ENCODE data around the gene SEZ6L.

The SEZ6L gene

GRCh38 chr22:26364066-26365015 lies 195.1 kb downstream of the SEZ6L start:
- H3K9ac ChIP-seq (ENCODE audit: insufficient read length, low read depth): no peak overlapping the region
- H3K27me3 ChIP-seq (ENCODE audit: insufficient read depth, insufficient read length): no peaks in the 10 kb centered on the region
- peak; percentile 86 for DNase-seq (ENCODE audit: low read depth, low spot score)
- H3K9me3 ChIP-seq (ENCODE audit: insufficient read depth, low read length): no peaks in the 10 kb centered on the region
- no peaks in the 10 kb centered on the region for H3K4me1 ChIP-seq (ENCODE audit: insufficient read depth, insufficient read length)
- TF ChIP-seq YY1 (IDR thresholded peaks at IDR 0.05; ENCODE audit: insufficient read depth, insufficient read length) (no peak), SUZ12 (IDR thresholded peaks at IDR 0.05; ENCODE audit: extremely low read depth, insufficient read depth, insufficient read length) (no peak), ZNF274 (IDR thresholded peaks at IDR 0.05; ENCODE audit: low read depth, low read length) (no peak)
- no peak overlapping the region for H3K4me3 ChIP-seq (ENCODE audit: insufficient read length, low read depth)
- H3K36me3 ChIP-seq (ENCODE audit: insufficient read depth, insufficient read length, low read length): no peaks in the 10 kb centered on the region

- H3K9ac ChIP-seq (ENCODE audit: insufficient read length, low read depth): no peak overlapping the region
- DNase-seq (ENCODE audit: low read depth, low spot score): peak; percentile 42
- no peak overlapping the region for H3K4me3 ChIP-seq (ENCODE audit: insufficient read length, low read depth)
- H3K4me1 ChIP-seq (ENCODE audit: insufficient read depth, insufficient read length): no peaks in the 10 kb centered on the region
- H3K27me3 ChIP-seq (ENCODE audit: insufficient read depth, insufficient read length): no peaks in the 10 kb centered on the region
- TF ChIP-seq ZNF274 (IDR thresholded peaks at IDR 0.05; ENCODE audit: low read depth, low read length) (no peak), YY1 (IDR thresholded peaks at IDR 0.05; ENCODE audit: insufficient read depth, insufficient read length) (no peak), SUZ12 (IDR thresholded peaks at IDR 0.05; ENCODE audit: extremely low read depth, insufficient read depth, insufficient read length) (no peak)
- no peaks in the 10 kb centered on the region for H3K9me3 ChIP-seq (ENCODE audit: insufficient read depth, low read length)
- H3K36me3 ChIP-seq (ENCODE audit: insufficient read depth, insufficient read length, low read length): no peaks in the 10 kb centered on the region
These were observed 198.4 kb downstream of the SEZ6L start for GRCh38 chr22:26367402-26368245.

GRCh38 chr22:26372890-26373289 lies 203.6 kb downstream of the SEZ6L start:
- H3K9ac ChIP-seq (ENCODE audit: insufficient read length, low read depth): no peak overlapping the region
- peaks cover 1% of the 10 kb centered on the region for H3K4me1 ChIP-seq (ENCODE audit: insufficient read depth, insufficient read length)
- no peaks in the 10 kb centered on the region for H3K9me3 ChIP-seq (ENCODE audit: insufficient read depth, low read length)
- H3K36me3 ChIP-seq (ENCODE audit: insufficient read depth, insufficient read length, low read length): no peaks in the 10 kb centered on the region
- no peak for DNase-seq (ENCODE audit: low read depth, low spot score)
- H3K4me3 ChIP-seq (ENCODE audit: insufficient read length, low read depth): no peak overlapping the region
- H3K27me3 ChIP-seq (ENCODE audit: insufficient read depth, insufficient read length): no peaks in the 10 kb centered on the region
- no peak for TF ChIP-seq SUZ12 (IDR thresholded peaks at IDR 0.05; ENCODE audit: extremely low read depth, insufficient read depth, insufficient read length)
- no peak for TF ChIP-seq YY1 (IDR thresholded peaks at IDR 0.05; ENCODE audit: insufficient read depth, insufficient read length)
- no peak for TF ChIP-seq ZNF274 (IDR thresholded peaks at IDR 0.05; ENCODE audit: low read depth, low read length)

GRCh38 chr22:26374391-26375026 lies 205.2 kb downstream of the SEZ6L start:
- H3K4me1 ChIP-seq (ENCODE audit: insufficient read depth, insufficient read length): peaks cover 2% of the 10 kb centered on the region
- DNase-seq (ENCODE audit: low read depth, low spot score): no peak
- no peak overlapping the region for H3K4me3 ChIP-seq (ENCODE audit: insufficient read length, low read depth)
- TF ChIP-seq YY1 (IDR thresholded peaks at IDR 0.05; ENCODE audit: insufficient read depth, insufficient read length): no peak
- no peak for TF ChIP-seq SUZ12 (IDR thresholded peaks at IDR 0.05; ENCODE audit: extremely low read depth, insufficient read depth, insufficient read length)
- TF ChIP-seq ZNF274 (IDR thresholded peaks at IDR 0.05; ENCODE audit: low read depth, low read length): no peak
- H3K36me3 ChIP-seq (ENCODE audit: insufficient read depth, insufficient read length, low read length): no peaks in the 10 kb centered on the region
- H3K9me3 ChIP-seq (ENCODE audit: insufficient read depth, low read length): peaks cover 8% of the 10 kb centered on the region; the same call in 1 of the 2 replicates
- H3K9ac ChIP-seq (ENCODE audit: insufficient read length, low read depth): no peak overlapping the region
- H3K27me3 ChIP-seq (ENCODE audit: insufficient read depth, insufficient read length): no peaks in the 10 kb centered on the region

- H3K9ac ChIP-seq (ENCODE audit: insufficient read length, low read depth): no peak overlapping the region
- H3K36me3 ChIP-seq (ENCODE audit: insufficient read depth, insufficient read length, low read length): no peaks in the 10 kb centered on the region
- TF ChIP-seq ZNF274 (IDR thresholded peaks at IDR 0.05; ENCODE audit: low read depth, low read length) (no peak), SUZ12 (IDR thresholded peaks at IDR 0.05; ENCODE audit: extremely low read depth, insufficient read depth, insufficient read length) (no peak), YY1 (IDR thresholded peaks at IDR 0.05; ENCODE audit: insufficient read depth, insufficient read length) (no peak)
- no peaks in the 10 kb centered on the region for H3K27me3 ChIP-seq (ENCODE audit: insufficient read depth, insufficient read length)
- H3K4me1 ChIP-seq (ENCODE audit: insufficient read depth, insufficient read length): peaks cover 2% of the 10 kb centered on the region
- peaks cover 8% of the 10 kb centered on the region; the same call in 1 of the 2 replicates for H3K9me3 ChIP-seq (ENCODE audit: insufficient read depth, low read length)
- DNase-seq (ENCODE audit: low read depth, low spot score): no peak
- H3K4me3 ChIP-seq (ENCODE audit: insufficient read length, low read depth): no peak overlapping the region
These were observed 208.0 kb downstream of the SEZ6L start for GRCh38 chr22:26377170-26377830.

- H3K9me3 ChIP-seq (ENCODE audit: insufficient read depth, low read length): peaks cover 8% of the 10 kb centered on the region; the same call in 1 of the 2 replicates
- no peaks in the 10 kb centered on the region for H3K36me3 ChIP-seq (ENCODE audit: insufficient read depth, insufficient read length, low read length)
- no peak overlapping the region for H3K9ac ChIP-seq (ENCODE audit: insufficient read length, low read depth)
- H3K4me1 ChIP-seq (ENCODE audit: insufficient read depth, insufficient read length): peaks cover 2% of the 10 kb centered on the region
- H3K4me3 ChIP-seq (ENCODE audit: insufficient read length, low read depth): no peak overlapping the region
- TF ChIP-seq SUZ12 (IDR thresholded peaks at IDR 0.05; ENCODE audit: extremely low read depth, insufficient read depth, insufficient read length): no peak
- no peak for TF ChIP-seq ZNF274 (IDR thresholded peaks at IDR 0.05; ENCODE audit: low read depth, low read length)
- no peak for TF ChIP-seq YY1 (IDR thresholded peaks at IDR 0.05; ENCODE audit: insufficient read depth, insufficient read length)
- no peak for DNase-seq (ENCODE audit: low read depth, low spot score)
- no peaks in the 10 kb centered on the region for H3K27me3 ChIP-seq (ENCODE audit: insufficient read depth, insufficient read length)
These were observed 211.0 kb downstream of the SEZ6L start for GRCh38 chr22:26380072-26380830.
